NCI-H2107 treated with DMSO at 0.1 percent for 48 hours (cell line): Measurements from ENCODE around the gene AFF3.

Experiments used
- DNase-seq: peaks from one replicate; lab custom pipeline; 2025; ENCODE audit not compliant: unreplicated experiment; lab: John Stamatoyannopoulos, UW

Gene AFF3

GRCh38 chr2:99891428-99891780, 251.0 kb downstream of the AFF3 start:
- no peak for DNase-seq

GRCh38 chr2:99890568-99891427, 251.6 kb downstream of the AFF3 start:
- no peak for DNase-seq

GRCh38 chr2:99888617-99889016, 253.8 kb downstream of the AFF3 start:
- no peak for DNase-seq

GRCh38 chr2:99886418-99886817, 256.0 kb downstream of the AFF3 start:
- no peak for DNase-seq

GRCh38 chr2:99883358-99883757, 259.0 kb downstream of the AFF3 start:
- no peak for DNase-seq

- DNase-seq = no peak
These were observed 260.3 kb downstream of the AFF3 start for GRCh38 chr2:99881901-99882591.

GRCh38 chr2:99880964-99881294, 261.5 kb downstream of the AFF3 start:
- DNase-seq = peak; percentile 68

- no peak for DNase-seq
These were observed 262.0 kb downstream of the AFF3 start for GRCh38 chr2:99880148-99880963.

GRCh38 chr2:99879481-99879880, 262.9 kb downstream of the AFF3 start:
- DNase-seq = no peak

- no peak for DNase-seq
These were observed 263.6 kb downstream of the AFF3 start for GRCh38 chr2:99878581-99879350.

- DNase-seq = no peak
These were observed 264.4 kb downstream of the AFF3 start for GRCh38 chr2:99877963-99878362.

- DNase-seq = no peak
These were observed 265.4 kb downstream of the AFF3 start for GRCh38 chr2:99876956-99877355.

- no peak for DNase-seq
These were observed 266.7 kb downstream of the AFF3 start for GRCh38 chr2:99875627-99876201.

- DNase-seq = no peak
These were observed 274.1 kb downstream of the AFF3 start for GRCh38 chr2:99868260-99868659.

GRCh38 chr2:99867770-99868169, 274.6 kb downstream of the AFF3 start:
- DNase-seq = no peak

- no peak for DNase-seq
These were observed 276.3 kb downstream of the AFF3 start for GRCh38 chr2:99865818-99866676.

- DNase-seq = no peak
These were observed 277.5 kb downstream of the AFF3 start for GRCh38 chr2:99864561-99865553.

GRCh38 chr2:99863903-99864270, 278.5 kb downstream of the AFF3 start:
- DNase-seq = no peak
